HCT116 (cell line): ENCODE results near the gene KLF11. TPM values are rescaled to one million over a fixed set of nuclear protein-coding genes. Genes with fewer than 3 reads are reported as not detected.
A peak's percentile ranks its signal among the peaks of the same experiment; 100 is the strongest.

Source experiments
- ATAC-seq: fragments of 200-7000 bp; cut with Tn5 transposase; 2 replicates; pipeline ENCODE4 v1.9.1; 2020; ENCODE audit warnings: mild to moderate bottlenecking, moderate library complexity
- BruUV-seq: library from RNA; stranded (reverse); fragments of 400-500 nt; replicated peaks from 2 replicates; lab custom pipeline; 2021; lab: Mats Ljungman, UMichigan
- CTCF ChIA-PET: fragments of 300-600 bp; sonication (Branson Sonifier 250); formaldehyde crosslinking; loops from one replicate; lab custom pipeline; 2021; ENCODE audit warnings: antibody characterized with exemption; lab: Charles Lee
- POLR2A ChIA-PET: fragments of 300-600, 350-600 bp; sonication (Branson Sonifier 250); formaldehyde crosslinking; loops from one replicate; lab custom pipeline; 2021; ENCODE audit warnings: antibody characterized with exemption; lab: Charles Lee
- RAD21 ChIA-PET, 2 experiments: fragments of 300-600 bp; sonication (Branson Sonifier 250); formaldehyde crosslinking; loops; one replicate each; lab custom pipeline; 2023; ENCODE audit warnings: low total read pairs in 2 of 2; ENCODE audit not compliant: uncharacterized antibody in 2 of 2, unreplicated experiment in 2 of 2, low non-redundant PET in 1 of 2; lab: Charles Lee
- DNase-seq: peaks from one replicate; pipeline ENCODE4 v3.0.0-alpha.2; 2010; ENCODE audit warnings: low read depth, low spot score
- H2AFZ ChIP-seq: fragments of 200-600 bp; shearing (Covaris generic), sonication (generic); 2 replicates; pipeline ENCODE4 v1.6.1; 2017; ENCODE audit warnings: low read depth, mixed run types, mixed read lengths, antibody characterized with exemption, low read length; ENCODE audit not compliant: poor library complexity, severe bottlenecking
- H3K27ac ChIP-seq: 2 replicates; pipeline ENCODE4 v1.5.1; 2012; ENCODE audit warnings: low read depth, low read length
- H3K27me3 ChIP-seq: fragments of 200-600 bp; sonication (generic); 2 replicates; pipeline ENCODE4 v1.6.1; 2016; ENCODE audit warnings: mixed run types, low read length, mixed read lengths; ENCODE audit not compliant: insufficient read depth
- H3K36me3 ChIP-seq, 2 experiments: fragments of 200-500 bp in 1 of 2; fragments of 200-600 bp in 1 of 2; sonication (Bioruptor generic) in 1 of 2; sonication (generic) in 1 of 2; 2 replicates each; pipeline versions ENCODE4 v1.5.1 to v1.6.1; 2014 to 2016; ENCODE audit warnings: low read length in 2 of 2, inconsistent platforms in 1 of 2, mixed read lengths in 1 of 2, mixed run types in 1 of 2; ENCODE audit not compliant: insufficient read depth in 2 of 2, control insufficient read depth in 1 of 2
- H3K4me1 ChIP-seq, 2 experiments: fragments of 200-600 bp in 1 of 2; sonication (generic) in 1 of 2; 2 replicates each; pipeline versions ENCODE4 v1.5.1 to v1.6.1; 2012 to 2017; ENCODE audit warnings: low read length in 2 of 2, inconsistent platforms in 1 of 2, mild to moderate bottlenecking in 1 of 2, mixed read lengths in 1 of 2, mixed run types in 1 of 2, moderate library complexity in 1 of 2; ENCODE audit not compliant: insufficient read depth in 2 of 2, control insufficient read depth in 1 of 2
- H3K4me2 ChIP-seq: fragments of 200-600 bp; sonication (generic); 2 replicates; pipeline ENCODE4 v1.6.1; 2017; ENCODE audit warnings: mixed run types, low read length, mixed read lengths
- H3K4me3 ChIP-seq, 2 experiments: fragments of 200-600 bp in 1 of 2; sonication (generic) in 1 of 2; replicated peaks in 1 of 2; 2 replicates each; pipeline ENCODE4 v1.5.1; 2011 to 2016; ENCODE audit warnings: low read length in 2 of 2, control low read depth in 1 of 2, low read depth in 1 of 2, mild to moderate bottlenecking in 1 of 2, mixed read lengths in 1 of 2, mixed run types in 1 of 2
- H3K79me2 ChIP-seq: fragments of 200-600 bp; sonication (generic); 2 replicates; pipeline ENCODE4 v1.6.1; 2017; ENCODE audit warnings: mild to moderate bottlenecking, mixed run types, low read length, moderate library complexity, mixed read lengths; ENCODE audit not compliant: insufficient read depth
- H3K9ac ChIP-seq: fragments of 200-600 bp; sonication (generic); 2 replicates; pipeline ENCODE4 v1.6.1; 2016; ENCODE audit warnings: low read length, mixed read lengths
- H3K9me2 ChIP-seq: fragments of 200-600 bp; sonication (generic), shearing (Covaris generic); 2 replicates; pipeline ENCODE4 v1.6.1; 2017; ENCODE audit warnings: mixed run types, mild to moderate bottlenecking, moderate library complexity; ENCODE audit not compliant: insufficient read depth
- H3K9me3 ChIP-seq, 2 experiments: fragments of 200-500 bp in 1 of 2; fragments of 200-600 bp in 1 of 2; sonication (Bioruptor generic) in 1 of 2; sonication (generic) in 1 of 2; 2 replicates each; pipeline ENCODE4 v1.6.1; 2014 to 2017; ENCODE audit warnings: low read length in 2 of 2, mixed read lengths in 2 of 2, inconsistent platforms in 1 of 2, low read depth in 1 of 2, mild to moderate bottlenecking in 1 of 2, mixed run types in 1 of 2, moderate library complexity in 1 of 2; ENCODE audit not compliant: control insufficient read depth in 1 of 2, insufficient read depth in 1 of 2
- H4K20me1 ChIP-seq: fragments of 200-600 bp; sonication (generic), shearing (Covaris generic); 2 replicates; pipeline ENCODE4 v1.6.1; 2017; ENCODE audit warnings: mixed run types, mild to moderate bottlenecking, moderate library complexity; ENCODE audit not compliant: insufficient read depth
- CBX3 ChIP-seq: IDR thresholded peaks from 2 replicates; pipeline ENCODE4 v1.6.1; 2012; ENCODE audit warnings: low read depth
- CTCF ChIP-seq, 3 experiments: fragments of 200-600 bp in 1 of 3; sonication (generic) in 1 of 3; IDR thresholded peaks in 2 of 3; conservative IDR thresholded peaks in 1 of 3; 2 replicates each; pipeline ENCODE4 v1.5.1; 2012 to 2017; ENCODE audit warnings: low read depth in 2 of 3, low read length in 2 of 3, antibody characterized with exemption in 1 of 3, borderline replicate concordance in 1 of 3, control low read depth in 1 of 3, mild to moderate bottlenecking in 1 of 3, mixed read lengths in 1 of 3, mixed run types in 1 of 3, moderate library complexity in 1 of 3; ENCODE audit not compliant: insufficient read depth in 1 of 3
- EGR1 ChIP-seq: IDR thresholded peaks from 2 replicates; pipeline ENCODE4 v1.6.1; 2012; ENCODE audit warnings: low read depth
- EZH2phosphoT487 ChIP-seq: fragments of 200-600 bp; IDR thresholded peaks from 2 replicates; pipeline ENCODE4 v1.6.1; 2018; ENCODE audit warnings: antibody characterized with exemption, borderline replicate concordance
- JUND ChIP-seq: IDR thresholded peaks from 2 replicates; pipeline ENCODE4 v1.6.1; 2012
- SIN3A ChIP-seq: IDR thresholded peaks from 2 replicates; pipeline ENCODE4 v1.6.1; 2012; ENCODE audit warnings: low read depth
- intact Hi-C: fragments of 100-400 bp; cut with micrococcal nuclease; formaldehyde crosslinking; loops from 2 replicates; pipeline ENCODE4 v1.10.0; 2022
- total RNA-seq: library from RNA; stranded (reverse); gene quantifications from one replicate; pipeline ENCODE4 v1.2.1, GENCODE V29; 2021; ENCODE audit not compliant: unreplicated experiment

Gene KLF11
- total RNA-seq, 1 experiment from 2014 or later: 9.0 TPM

- H3K9me2 ChIP-seq: no peaks in the 10 kb centered on the region
- no peak for DNase-seq
- H3K79me2 ChIP-seq: no peaks in the 10 kb centered on the region
- H4K20me1 ChIP-seq: no peaks in the 10 kb centered on the region
- ChIA-PET POLR2A (no interaction called here), CTCF (interaction anchor here (1.2 to 2.2 kb wide), 4 partner anchors 9 to 399 kb away, joined by 3 to 8 read pairs (median 5); no protein-coding TSS in a partner anchor), RAD21 (no interaction called here)
- no peaks in the 10 kb centered on the region for H3K9me3 ChIP-seq
- peaks cover 2 to 24% of the 10 kb centered on the region in 2 experiments; a peak in 2 of 4 replicates for H3K4me1 ChIP-seq
- ATAC-seq: no peak
- H3K36me3 ChIP-seq: no peaks in the 10 kb centered on the region
- H3K27ac ChIP-seq: no peak overlapping the region
- H2AFZ ChIP-seq: peak overlapping the region; percentile 32
- intact Hi-C loops: no loop called here
- H3K27me3 ChIP-seq: no peaks in the 10 kb centered on the region
- H3K4me3 ChIP-seq: no peak overlapping the region
- H3K9ac ChIP-seq: no peak overlapping the region
- TF ChIP-seq SIN3A: no peak
- TF ChIP-seq EGR1: no peak
- no peak for TF ChIP-seq CBX3
- no peak for TF ChIP-seq JUND
- TF ChIP-seq, all 23 proteins: peak for 0
- peak overlapping the region; percentile 9 for H3K4me2 ChIP-seq
- no TSS peak for BruUV-seq
Measured at GRCh38 chr2:10035633-10036032, 7.7 kb upstream of the KLF11 start.

- Histone ChIP-seq H4K20me1 (no peaks in the 10 kb centered on the region), H3K9ac (no peak overlapping the region), H3K27ac (no peak overlapping the region), H3K4me2 (peak overlapping the region; percentile 9), H3K4me1 (peaks cover 2 to 24% of the 10 kb centered on the region in 2 experiments; a peak in 2 of 4 replicates), H3K27me3 (no peaks in the 10 kb centered on the region), H2AFZ (peak overlapping the region; percentile 32), H3K9me2 (no peaks in the 10 kb centered on the region), H3K36me3 (no peaks in the 10 kb centered on the region), H3K4me3 (no peak overlapping the region), H3K79me2 (no peaks in the 10 kb centered on the region), H3K9me3 (no peaks in the 10 kb centered on the region)
- DNase-seq (no peak), ATAC-seq (peak; percentile 95)
- no TSS peak for BruUV-seq
- POLR2A ChIA-PET: no interaction called here
- intact Hi-C loops: no loop called here
- RAD21 ChIA-PET: no interaction called here
- CTCF ChIA-PET: interaction anchor here (1.2 to 2.2 kb wide), 5 partner anchors 8 to 399 kb away, joined by 3 to 8 read pairs (median 4); no protein-coding TSS in a partner anchor
- TF ChIP-seq CTCF (IDR thresholded peaks at IDR 0.05 in 2 of 3, conservative IDR thresholded peaks at IDR 0.05 in 1 of 3; ENCODE audit: borderline replicate concordance in 1 of 3, insufficient read depth in 1 of 3, low read depth in 2 of 3, low read length in 2 of 3) (peak; percentile 44 to 82 (median 69); a peak in 5 of 6 replicates), EZH2phosphoT487 (no peak)
Measured at GRCh38 chr2:10036095-10036884, 7.1 kb upstream of the KLF11 start.
